NCI-H2029 (cell line): ENCODE measurements around the gene DEFB118.
"Not testable (repeated sequence)": the region's sequence is repeated elsewhere in the genome, so short reads cannot be mapped to it uniquely, and the experiment has no call there.

Source experiments
- DNase-seq: peaks from one replicate; lab custom pipeline; 2025; lab: John Stamatoyannopoulos, UW

Gene DEFB118, protein sequence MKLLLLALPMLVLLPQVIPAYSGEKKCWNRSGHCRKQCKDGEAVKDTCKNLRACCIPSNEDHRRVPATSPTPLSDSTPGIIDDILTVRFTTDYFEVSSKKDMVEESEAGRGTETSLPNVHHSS

DNA sequence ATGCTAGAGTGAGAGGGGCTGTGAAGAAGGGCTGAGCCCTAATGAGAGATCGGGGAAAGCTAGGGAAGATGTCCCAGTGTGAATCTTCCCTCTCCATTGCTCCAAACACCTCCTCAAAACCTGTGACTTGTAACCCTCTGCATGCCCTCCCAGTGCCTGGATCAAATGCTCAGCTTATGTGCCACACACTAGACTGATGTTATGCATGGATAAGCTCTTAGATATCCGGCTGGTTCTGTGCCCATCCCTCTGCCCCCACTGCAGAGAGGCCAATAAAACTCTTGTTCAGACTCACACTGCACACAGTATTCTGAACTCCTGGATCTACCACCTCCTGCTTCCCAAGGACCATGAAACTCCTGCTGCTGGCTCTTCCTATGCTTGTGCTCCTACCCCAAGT lies at the start of gene DEFB118:
TSS of gene DEFB118 (plus strand) at position 301 of the 400 bp plus-strand sequence. CDS start at position 351, 50 bp downstream.
- no peak for DNase-seq

DNA sequence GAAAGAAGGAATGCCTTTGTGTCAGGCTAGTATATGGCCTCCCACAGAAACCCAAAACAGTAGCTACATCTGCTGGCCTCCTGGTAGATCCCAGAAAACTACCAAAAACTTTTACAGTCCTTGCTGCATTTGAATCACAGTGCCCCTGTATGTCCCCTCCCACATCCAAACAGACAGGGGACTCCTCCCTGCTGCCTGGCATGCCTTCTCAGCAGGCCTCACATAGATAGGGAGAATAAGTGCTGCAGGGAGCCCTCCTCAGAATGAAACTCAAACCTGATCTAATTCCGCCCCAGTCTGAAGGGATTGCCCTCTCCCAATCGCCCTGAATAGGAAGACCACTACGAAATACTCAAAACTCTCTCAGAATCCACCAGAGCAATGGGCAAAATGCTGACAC lies 45.9 kb upstream of the DEFB118 start:
- no peak for DNase-seq

DNA sequence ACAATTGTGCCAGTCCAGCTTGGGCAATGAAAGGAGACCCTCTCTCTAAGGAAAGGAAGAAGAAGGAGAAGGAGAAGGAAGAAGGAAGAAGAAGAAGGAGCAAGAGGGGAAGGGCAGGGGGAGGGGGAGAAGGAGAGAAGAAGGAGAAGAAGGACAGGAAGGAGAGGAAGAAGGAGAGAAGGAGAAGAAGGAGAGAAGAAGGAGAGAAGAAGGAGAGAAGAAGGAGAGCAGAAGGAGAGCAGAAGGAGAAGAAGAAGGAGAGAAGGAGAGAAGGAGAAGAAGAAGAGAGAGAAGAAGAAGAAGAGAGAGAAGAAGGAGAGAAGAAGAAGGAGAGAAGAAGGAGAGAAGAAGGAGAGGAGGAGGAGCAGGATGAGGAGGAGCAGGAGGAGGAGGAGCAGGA lies 37.5 kb upstream of the DEFB118 start:
- no peak for DNase-seq

DNA sequence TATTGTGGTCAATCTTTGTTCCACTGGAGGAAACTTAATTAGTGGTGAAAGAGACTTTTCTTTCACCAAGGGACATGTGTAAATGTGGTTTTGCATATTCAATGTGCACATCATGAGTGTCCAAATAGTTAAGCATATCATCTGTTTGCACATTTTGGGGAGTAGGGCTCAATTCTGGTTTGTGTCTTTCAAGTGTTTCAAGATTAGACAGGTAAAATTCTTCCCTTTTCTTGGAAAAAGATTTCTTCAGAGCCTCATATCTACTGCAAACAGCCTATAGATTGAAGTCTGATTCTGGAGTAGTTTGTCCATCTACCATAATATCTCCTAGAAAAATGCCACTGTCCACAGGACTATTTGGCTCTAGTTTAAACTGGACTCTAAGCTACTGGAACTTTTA lies 26.9 kb upstream of the DEFB118 start:
- DNase-seq, result no peak

DNA sequence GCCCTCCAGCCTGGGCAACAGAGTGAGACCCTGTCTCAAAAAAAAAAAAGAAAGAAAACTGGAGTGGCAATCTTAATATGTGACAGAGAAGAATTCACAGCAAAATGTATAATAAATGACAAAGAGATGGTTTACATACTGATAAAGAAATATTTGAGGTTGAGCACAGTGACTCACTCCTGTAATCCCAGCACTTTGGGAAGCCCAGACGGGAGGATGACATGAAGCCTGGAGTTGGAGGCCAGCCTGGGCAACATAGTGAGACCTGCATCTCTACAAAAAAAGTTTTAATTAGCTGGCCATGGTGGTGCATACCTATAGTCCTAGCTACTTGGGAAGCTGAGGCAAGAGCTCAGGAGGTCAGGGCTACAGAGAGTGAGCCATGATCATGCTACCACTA lies 12.4 kb upstream of the DEFB118 start:
- DNase-seq, result no peak

DNA sequence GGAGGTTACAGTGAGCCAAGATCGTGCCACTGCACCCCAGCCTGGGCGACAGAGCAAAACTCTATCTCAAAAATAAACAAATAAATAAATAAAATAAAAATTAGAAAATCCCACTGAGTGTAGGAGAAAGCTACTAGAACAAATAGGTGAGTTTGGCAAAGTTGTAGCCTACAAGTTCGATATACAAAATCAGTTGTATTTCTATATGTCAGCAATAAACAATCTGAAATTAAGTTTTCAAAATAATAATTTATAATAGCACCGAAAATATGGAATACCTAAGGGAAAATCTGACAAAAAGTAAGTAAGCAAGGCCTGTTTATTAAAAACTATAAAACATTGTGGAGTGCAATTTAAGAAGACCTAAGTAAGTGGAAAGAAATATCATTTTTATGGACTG lies 5.1 kb upstream of the DEFB118 start:
- no peak for DNase-seq

DNA sequence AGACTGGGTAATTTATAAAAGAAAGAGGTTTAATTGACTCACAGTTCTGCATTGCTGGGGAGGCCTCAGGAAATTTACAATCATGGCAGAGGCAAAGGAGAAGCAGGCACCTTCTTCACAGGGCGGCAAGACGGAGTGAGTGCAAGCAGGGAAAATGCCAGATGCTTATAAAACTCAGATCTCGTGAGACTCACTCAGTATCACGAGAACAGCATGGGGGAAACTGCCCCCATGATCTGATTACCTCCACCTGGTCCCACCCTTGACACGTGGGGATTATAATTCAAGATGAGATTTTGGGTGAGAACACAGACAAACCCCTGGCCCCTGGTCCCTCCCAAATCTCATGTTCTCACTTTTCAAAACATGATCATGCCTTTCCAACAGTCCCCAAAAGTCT lies 4.1 kb upstream of the DEFB118 start:
- DNase-seq, result not testable (repeated sequence)

DNA sequence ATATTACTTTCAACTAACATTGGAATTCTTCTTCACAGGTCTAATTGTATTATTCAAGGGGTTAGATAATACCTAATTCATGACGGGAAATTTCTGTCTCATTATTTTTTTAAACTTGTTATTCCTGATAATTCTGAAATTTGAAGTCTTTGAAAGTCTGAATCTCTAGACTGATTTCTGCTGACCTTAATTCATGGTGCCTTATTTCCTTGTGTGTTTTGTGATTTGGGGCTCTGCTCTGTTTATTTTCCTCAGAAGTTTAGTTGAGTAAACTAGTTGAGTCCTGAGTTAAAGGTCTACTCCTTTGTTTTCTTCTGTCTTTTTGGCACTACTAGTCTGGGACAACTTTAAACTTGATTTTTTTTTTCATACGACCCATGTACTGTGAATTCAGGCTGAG lies 5.9 kb downstream of the DEFB118 start:
- DNase-seq, result no peak

DNA sequence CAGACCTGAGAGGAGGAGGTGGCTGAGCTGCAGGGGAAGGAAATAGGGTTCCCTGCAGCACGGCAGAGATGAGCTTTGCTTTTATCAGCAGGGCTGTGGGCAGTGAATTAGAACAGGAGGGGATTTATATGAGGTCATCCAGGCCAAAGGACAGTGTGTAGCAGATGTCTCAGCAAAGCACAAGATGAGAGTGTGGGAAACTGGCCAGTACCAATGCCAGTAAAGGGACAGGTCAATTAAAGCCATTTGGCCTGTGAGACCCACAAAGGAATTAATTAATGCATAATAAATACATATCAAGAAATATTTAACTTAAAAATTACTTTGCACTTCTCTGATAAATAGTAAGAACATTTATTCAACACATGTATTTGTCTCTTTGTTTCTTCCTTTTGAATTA lies 22.1 kb downstream of the DEFB118 start, which contains the start of gene DEFB119:
TSS of gene DEFB119 (minus strand) at position 101 of the 400 bp plus-strand sequence. CDS start 107 bp downstream, outside the sequence.
- no peak for DNase-seq

DNA sequence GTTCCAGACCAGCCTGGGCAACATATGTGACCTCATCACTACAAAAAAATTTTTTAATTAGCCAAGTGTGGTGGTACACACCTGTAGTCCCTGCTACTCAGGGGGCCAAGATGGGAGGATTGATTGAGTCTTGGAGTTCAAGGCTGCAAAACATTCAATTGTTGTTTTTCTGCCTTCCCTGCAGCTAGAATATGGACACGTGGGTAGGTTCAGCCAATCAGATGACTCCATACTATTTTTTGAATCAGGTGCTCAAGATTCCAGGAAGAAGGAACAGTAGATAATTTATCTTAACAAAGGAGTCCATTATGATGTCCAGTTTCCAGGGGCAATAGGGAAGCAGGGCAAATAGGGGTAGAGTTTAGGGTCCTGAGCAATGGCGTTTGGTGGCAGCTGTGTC lies 24.4 kb downstream of the DEFB118 start:
- DNase-seq, result no peak

DNA sequence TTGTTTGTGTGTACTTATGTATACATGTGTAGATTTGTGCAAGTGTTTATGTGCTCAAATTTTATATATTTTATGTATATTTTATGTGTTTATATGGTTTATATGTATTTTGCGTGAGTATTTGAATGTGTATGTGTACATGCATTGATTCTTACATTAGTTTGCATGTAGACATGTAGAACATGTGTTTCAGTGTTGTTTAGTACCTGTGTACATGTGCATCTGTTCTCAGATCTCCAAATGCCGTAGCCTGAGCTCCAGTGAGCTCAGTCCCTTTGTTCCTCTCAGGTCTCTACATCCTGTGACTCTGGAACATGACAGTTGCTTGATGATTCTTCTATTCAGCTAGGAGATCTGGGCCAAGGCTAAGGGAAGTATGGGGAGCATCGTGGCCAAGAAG lies 26.5 kb downstream of the DEFB118 start:
- no peak for DNase-seq

DNA sequence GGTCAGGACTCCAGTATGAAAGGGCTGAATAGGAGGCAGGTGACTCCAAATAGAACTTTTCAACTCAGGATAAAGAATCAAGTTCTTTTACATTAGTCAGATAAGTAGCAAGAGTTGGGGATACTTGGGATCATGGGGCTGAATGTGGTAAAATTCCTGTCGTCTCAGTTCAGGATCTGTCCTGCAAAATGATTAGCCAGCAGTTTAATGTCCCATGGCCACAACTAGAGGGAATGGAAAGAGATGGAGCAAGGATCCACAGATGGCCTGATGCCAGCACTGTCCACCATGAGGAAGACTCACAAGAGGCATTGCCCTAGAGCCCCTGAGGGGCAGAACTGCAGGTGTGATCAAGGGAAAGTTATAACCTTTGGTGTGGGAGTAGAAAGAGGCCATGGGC lies 35.5 kb downstream of the DEFB118 start:
- no peak for DNase-seq

DNA sequence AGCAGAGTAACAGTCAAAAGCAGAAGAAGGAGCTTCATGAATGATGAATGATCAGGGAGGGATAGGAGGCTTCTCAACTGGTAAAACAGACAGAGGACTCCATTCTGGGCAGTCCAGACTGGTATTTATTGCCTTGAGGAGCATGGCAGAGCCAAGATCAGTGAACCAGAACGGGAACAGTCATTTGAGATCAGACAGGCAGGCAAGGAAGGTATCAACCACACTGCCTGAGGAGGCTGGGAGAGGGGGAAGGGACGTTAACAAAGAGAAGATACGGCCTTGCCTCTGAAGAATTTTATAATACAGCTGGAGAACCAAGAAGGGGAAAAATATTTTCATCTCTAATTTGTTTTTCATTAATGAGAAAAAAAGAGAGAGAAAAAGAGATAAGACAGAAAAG lies 37.7 kb downstream of the DEFB118 start, which contains the start of gene DEFB121:
TSS of gene DEFB121 (minus strand) at position 101 of the 400 bp plus-strand sequence. CDS start at position 38, 63 bp downstream.
- DNase-seq, result no peak

DNA sequence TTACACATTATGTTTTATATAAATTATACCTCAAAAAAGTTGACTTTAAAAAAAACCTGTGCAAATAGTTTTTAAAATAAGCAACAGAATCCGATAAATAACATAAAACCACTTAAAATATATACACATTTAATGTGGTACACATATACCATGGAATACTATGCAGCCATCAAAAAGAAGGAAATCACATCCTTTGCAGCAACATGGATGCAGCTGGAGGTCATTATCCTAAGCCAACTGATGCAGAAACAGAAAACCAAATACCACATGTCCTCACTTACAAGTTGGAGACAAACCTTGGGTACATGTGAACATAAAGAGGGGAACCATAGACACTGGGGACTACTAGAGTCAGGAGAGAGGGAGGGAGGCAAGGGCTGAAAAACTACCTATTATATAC lies 41.6 kb downstream of the DEFB118 start:
- DNase-seq, result no peak

DNA sequence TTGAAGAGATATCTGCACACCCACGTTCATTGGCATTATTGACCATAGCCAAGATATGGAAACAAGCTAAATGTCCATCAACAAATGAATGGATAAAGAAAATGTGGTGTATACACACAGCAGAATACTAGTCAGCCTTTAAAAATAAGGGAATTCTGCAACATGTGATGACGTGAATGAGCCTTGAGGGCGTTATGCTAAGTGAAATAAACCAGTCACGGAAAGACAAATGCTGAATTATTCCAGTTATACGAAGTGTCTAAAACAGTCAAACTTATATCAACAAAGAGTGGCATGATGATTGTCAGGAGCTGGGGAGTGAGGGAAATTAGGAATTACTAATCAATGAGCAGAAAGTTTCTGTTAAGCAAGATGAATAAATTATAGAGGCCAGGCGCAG lies 46.0 kb downstream of the DEFB118 start:
- DNase-seq, result no peak

DNA sequence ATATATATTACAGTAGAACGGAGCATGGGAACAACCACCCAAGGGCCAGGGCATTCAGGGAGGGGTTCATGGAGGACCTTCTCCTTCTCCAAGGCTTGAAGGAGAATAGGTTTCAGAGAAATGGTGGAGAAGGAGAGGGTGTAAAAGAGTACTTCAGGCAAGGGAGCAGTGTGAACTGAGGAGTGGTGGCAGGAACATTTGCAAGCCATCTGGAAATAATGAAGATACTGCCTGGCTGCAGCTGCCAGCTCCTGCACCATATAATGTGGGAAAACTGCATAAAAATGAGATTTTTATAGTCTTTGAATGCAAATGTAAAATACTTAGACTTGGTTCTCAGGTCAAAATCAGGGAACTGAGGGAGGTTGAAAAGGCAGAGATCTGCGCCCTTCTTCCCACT lies 47.3 kb downstream of the DEFB118 start:
- DNase-seq, result no peak

DNA sequence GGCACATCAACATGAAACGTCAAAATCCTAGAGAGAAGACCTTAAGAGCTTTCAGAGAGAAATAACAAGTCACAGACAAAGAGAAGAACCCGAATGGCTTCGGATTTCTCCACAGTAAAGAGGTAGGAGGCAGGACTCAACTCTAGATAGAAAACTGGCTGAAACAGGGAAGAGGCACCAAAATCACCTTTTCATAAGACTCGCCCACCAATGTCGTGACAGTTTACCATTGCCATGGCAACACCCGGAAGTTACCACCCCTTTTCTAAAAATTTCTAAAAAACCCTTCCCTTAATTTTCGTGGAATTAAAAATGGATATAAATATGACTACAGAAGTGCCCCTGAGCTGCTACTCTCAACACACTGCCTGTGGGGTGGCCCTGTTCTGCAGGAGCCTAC lies 49.9 kb downstream of the DEFB118 start:
- DNase-seq, result no peak
